IMR-90 (cell line): ENCODE results near the gene CEP70. TPM values are rescaled to one million over a fixed set of nuclear protein-coding genes. Genes with fewer than 3 reads are reported as not detected.

Source experiments
- ATAC-seq: fragments of 200-7000 bp; cut with Tn5 transposase; 2 replicates; pipeline ENCODE4 v1.9.1; 2020; ENCODE audit warnings: low read depth, mild to moderate bottlenecking, moderate library complexity
- BruUV-seq: library from RNA; stranded (reverse); fragments of 400-500 nt; replicated peaks from 2 replicates; lab custom pipeline; 2021; lab: Mats Ljungman, UMichigan
- CTCF ChIA-PET: fragments of 300-600 bp; formaldehyde crosslinking; extraction: SDS; loops from one replicate; lab custom pipeline; 2021; ENCODE audit warnings: antibody characterized with exemption; lab: Yijun Ruan, JAX
- POLR2A ChIA-PET: fragments of 300-600 bp; sonication (Branson Sonifier 250); formaldehyde crosslinking; loops from one replicate; lab custom pipeline; 2022; ENCODE audit warnings: antibody characterized with exemption; ENCODE audit not compliant: unreplicated experiment; lab: Charles Lee
- DNase-seq: peaks from one replicate; pipeline ENCODE4 v3.0.0; 2013
- H2AFZ ChIP-seq: replicated peaks from 2 replicates; pipeline ENCODE3; 2013; ENCODE audit warnings: low read length, mild to moderate bottlenecking; ENCODE audit not compliant: poor library complexity
- H2AK5ac ChIP-seq: 2 replicates; pipeline ENCODE4 v1.6.1; 2013; ENCODE audit warnings: low read depth, low read length, inconsistent platforms
- H2AK9ac ChIP-seq: replicated peaks from 2 replicates; pipeline ENCODE3; 2013; ENCODE audit warnings: mild to moderate bottlenecking, low read depth, low read length, moderate library complexity; ENCODE audit not compliant: poor library complexity
- H2BK120ac ChIP-seq: 2 replicates; pipeline ENCODE4 v1.6.1; 2013; ENCODE audit warnings: low read depth, low read length, inconsistent platforms
- H2BK15ac ChIP-seq: 3 replicates; pipeline ENCODE4 v1.6.1; 2013; ENCODE audit warnings: low read depth, low read length, inconsistent platforms
- H2BK20ac ChIP-seq: 2 replicates; pipeline ENCODE4 v1.6.1; 2013; ENCODE audit warnings: low read depth, mild to moderate bottlenecking, inconsistent platforms, low read length, moderate library complexity
- H2BK5ac ChIP-seq: 2 replicates; pipeline ENCODE4 v1.6.1; 2013; ENCODE audit warnings: mild to moderate bottlenecking, low read depth, low read length, inconsistent platforms; ENCODE audit not compliant: poor library complexity, severe bottlenecking
- H3K14ac ChIP-seq: replicated peaks from 2 replicates; pipeline ENCODE4 v1.6.1; 2013; ENCODE audit warnings: low read depth, low read length, inconsistent platforms
- H3K18ac ChIP-seq: 2 replicates; pipeline ENCODE4 v1.6.1; 2013; ENCODE audit warnings: low read depth, low read length, control low read depth
- H3K23ac ChIP-seq: 2 replicates; pipeline ENCODE4 v1.6.1; 2013; ENCODE audit warnings: low read depth, low read length, inconsistent platforms
- H3K27ac ChIP-seq: 2 replicates; pipeline ENCODE4 v1.5.1; 2013; ENCODE audit warnings: mild to moderate bottlenecking, control low read depth, low read length; ENCODE audit not compliant: insufficient read depth
- H3K27me3 ChIP-seq: 2 replicates; pipeline ENCODE4 v1.6.1; 2013; ENCODE audit warnings: low read length; ENCODE audit not compliant: control insufficient read depth, insufficient read depth
- H3K36me3 ChIP-seq: 2 replicates; pipeline ENCODE4 v1.6.1; 2013; ENCODE audit warnings: low read length, mixed read lengths; ENCODE audit not compliant: control insufficient read depth, insufficient read depth
- H3K4ac ChIP-seq: 2 replicates; pipeline ENCODE4 v1.6.1; 2013; ENCODE audit warnings: low read depth, low read length, inconsistent platforms
- H3K4me1 ChIP-seq: 2 replicates; pipeline ENCODE4 v1.6.1; 2013; ENCODE audit warnings: low read length, mixed read lengths; ENCODE audit not compliant: control insufficient read depth, insufficient read depth
- H3K4me2 ChIP-seq: 2 replicates; pipeline ENCODE4 v1.6.1; 2013; ENCODE audit warnings: low read depth, mild to moderate bottlenecking, control low read depth, low read length, moderate library complexity
- H3K4me3 ChIP-seq: 2 replicates; pipeline ENCODE4 v1.5.1; 2013; ENCODE audit warnings: low read depth, mild to moderate bottlenecking, control low read depth, low read length, moderate library complexity; ENCODE audit not compliant: insufficient read depth
- H3K56ac ChIP-seq: 2 replicates; pipeline ENCODE4 v1.6.1; 2013; ENCODE audit warnings: low read length, inconsistent platforms; ENCODE audit not compliant: insufficient read depth; ENCODE audit errors: extremely low read depth
- H3K79me1 ChIP-seq, 2 experiments: 2 replicates each; pipeline ENCODE4 v1.6.1; 2013; ENCODE audit warnings: low read length in 2 of 2, inconsistent platforms in 1 of 2, low read depth in 1 of 2
- H3K9ac ChIP-seq: 2 replicates; pipeline ENCODE4 v1.6.1; 2013; ENCODE audit warnings: low read depth, low read length, control low read depth
- H3K9me1 ChIP-seq: 2 replicates; pipeline ENCODE4 v1.6.1; 2013; ENCODE audit warnings: low read length, inconsistent platforms; ENCODE audit not compliant: insufficient read depth
- H3K9me3 ChIP-seq: 2 replicates; pipeline ENCODE4 v1.6.1; 2013; ENCODE audit warnings: low read length; ENCODE audit not compliant: control insufficient read depth, insufficient read depth
- H4K20me1 ChIP-seq: 2 replicates; pipeline ENCODE4 v1.6.1; 2013; ENCODE audit warnings: low read length, inconsistent platforms; ENCODE audit not compliant: insufficient read depth
- H4K5ac ChIP-seq: 2 replicates; pipeline ENCODE4 v1.6.1; 2013; ENCODE audit warnings: mild to moderate bottlenecking, low read depth, low read length, control low read depth
- H4K8ac ChIP-seq, 2 experiments: 2 replicates each; pipeline ENCODE4 v1.6.1; 2013; ENCODE audit warnings: low read depth in 2 of 2, low read length in 2 of 2, control low read depth in 1 of 2, inconsistent platforms in 1 of 2
- H4K91ac ChIP-seq: 2 replicates; pipeline ENCODE4 v1.6.1; 2013; ENCODE audit warnings: low read depth, low read length, inconsistent platforms; ENCODE audit not compliant: insufficient read depth
- BHLHE40 ChIP-seq: fragments of 150-350 bp; IDR thresholded peaks from 2 replicates; pipeline ENCODE4 v1.6.1; 2016; ENCODE audit warnings: mild to moderate bottlenecking, low read depth, low read length
- CHD1 ChIP-seq: IDR thresholded peaks from 2 replicates; pipeline ENCODE4 v1.6.1; 2012; ENCODE audit warnings: low read depth, low read length, improper control_type of control experiment
- FOS ChIP-seq: fragments of 150-350 bp; IDR thresholded peaks from 2 replicates; pipeline ENCODE4 v1.6.1; 2016; ENCODE audit warnings: low read depth, low read length
- MAFK ChIP-seq: IDR thresholded peaks from 2 replicates; pipeline ENCODE4 v1.6.1; 2012; ENCODE audit warnings: low read depth, low read length, improper control_type of control experiment
- MAZ ChIP-seq: IDR thresholded peaks from 2 replicates; pipeline ENCODE4 v1.6.1; 2012; ENCODE audit warnings: low read depth, mild to moderate bottlenecking, low read length, improper control_type of control experiment, moderate library complexity, borderline replicate concordance
- MXI1 ChIP-seq: IDR thresholded peaks from 2 replicates; pipeline ENCODE4 v1.6.1; 2012; ENCODE audit warnings: low read depth, mild to moderate bottlenecking, low read length, moderate library complexity, borderline replicate concordance
- NFE2L2 ChIP-seq: fragments of 150-350 bp; IDR thresholded peaks from 2 replicates; pipeline ENCODE4 v1.6.1; 2016; ENCODE audit warnings: low read depth, mild to moderate bottlenecking, low read length
- POLR2A ChIP-seq: IDR thresholded peaks from 2 replicates; pipeline ENCODE4 v1.6.1; 2012; ENCODE audit warnings: mild to moderate bottlenecking, low read depth, low read length
- RAD21 ChIP-seq: IDR thresholded peaks from 2 replicates; pipeline ENCODE4 v1.6.1; 2012; ENCODE audit warnings: low read length, improper control_type of control experiment
- RCOR1 ChIP-seq: IDR thresholded peaks from 2 replicates; pipeline ENCODE4 v1.6.1; 2012; ENCODE audit warnings: mild to moderate bottlenecking, low read length, improper control_type of control experiment; ENCODE audit not compliant: insufficient replicate concordance
- RFX5 ChIP-seq: IDR thresholded peaks from 2 replicates; pipeline ENCODE4 v1.8.0; 2012; ENCODE audit warnings: low read depth, mild to moderate bottlenecking, low read length, moderate library complexity
- SMC3 ChIP-seq: fragments of 150-350 bp; IDR thresholded peaks from 2 replicates; pipeline ENCODE4 v1.6.1; 2016; ENCODE audit warnings: low read depth, mild to moderate bottlenecking, antibody characterized with exemption, low read length, moderate library complexity
- WGBS, 2 experiments: methylation state at CpG; one replicate each; pipeline versions ENCODE4 v1.1.5 to v1.1.7; 2013; ENCODE audit warnings: missing lambda C conversion rate in 2 of 2; ENCODE audit not compliant: insufficient read length in 1 of 2; ENCODE audit errors: extremely low coverage in 2 of 2; 5-methylcytosine and 5-hydroxymethylcytosine counted together
- dilution Hi-C: fragments of 300-500 bp; cut with HindIII; formaldehyde crosslinking; loops from one replicate; pipeline ENCODE4 v1.14.3; 2018; ENCODE audit warnings: low sequenced_read_pairs; ENCODE audit not compliant: unreplicated experiment
- in situ Hi-C: fragments of 300-500 bp; cut with MboI; formaldehyde crosslinking; loops from 3 replicates; pipeline ENCODE4 v1.14.3; 2019; ENCODE audit warnings: low sequenced_read_pairs, inconsistent platforms, mixed read lengths
- intact Hi-C: fragments of 100-400 bp; cut with micrococcal nuclease; formaldehyde crosslinking; loops from 2 replicates; pipeline ENCODE4 v1.10.0; 2022
- polyA plus RNA-seq, 3 experiments: library from polyadenylated mRNA; depleted of rRNA; stranded (reverse); fragments of >200 nt; gene quantifications; 2 replicates each; pipeline ENCODE4 v1.2.3, GENCODE V29; 2012; ENCODE audit warnings: low replicate concordance in 1 of 3
- total RNA-seq: library from RNA; depleted of rRNA; stranded (reverse); fragments of >200 nt; gene quantifications from 2 replicates; pipeline ENCODE4 v1.2.3, GENCODE V29; 2012
- TF ChIP-seq, protein P1 (sequence below): fragments of 150-350 bp; IDR thresholded peaks from 2 replicates; pipeline ENCODE4 v1.6.1; 2016; ENCODE audit warnings: low read depth, mild to moderate bottlenecking, low read length, moderate library complexity, borderline replicate concordance
- TF ChIP-seq, protein P2 (sequence below): fragments of 150-350 bp; IDR thresholded peaks from 2 replicates; pipeline ENCODE4 v1.6.1; 2017; ENCODE audit warnings: mild to moderate bottlenecking, antibody characterized with exemption, low read length, low read depth
- TF ChIP-seq, protein P3 (sequence below): conservative IDR thresholded peaks from 2 replicates; pipeline ENCODE4 v1.5.1; 2012; ENCODE audit warnings: mild to moderate bottlenecking, low read depth, low read length, improper control_type of control experiment

CEP70 gene
- total and polyA plus RNA-seq, 2 of the 4 experiments (the other 2 are of a cell fraction) = 4.6 to 11.1 TPM

DNA sequence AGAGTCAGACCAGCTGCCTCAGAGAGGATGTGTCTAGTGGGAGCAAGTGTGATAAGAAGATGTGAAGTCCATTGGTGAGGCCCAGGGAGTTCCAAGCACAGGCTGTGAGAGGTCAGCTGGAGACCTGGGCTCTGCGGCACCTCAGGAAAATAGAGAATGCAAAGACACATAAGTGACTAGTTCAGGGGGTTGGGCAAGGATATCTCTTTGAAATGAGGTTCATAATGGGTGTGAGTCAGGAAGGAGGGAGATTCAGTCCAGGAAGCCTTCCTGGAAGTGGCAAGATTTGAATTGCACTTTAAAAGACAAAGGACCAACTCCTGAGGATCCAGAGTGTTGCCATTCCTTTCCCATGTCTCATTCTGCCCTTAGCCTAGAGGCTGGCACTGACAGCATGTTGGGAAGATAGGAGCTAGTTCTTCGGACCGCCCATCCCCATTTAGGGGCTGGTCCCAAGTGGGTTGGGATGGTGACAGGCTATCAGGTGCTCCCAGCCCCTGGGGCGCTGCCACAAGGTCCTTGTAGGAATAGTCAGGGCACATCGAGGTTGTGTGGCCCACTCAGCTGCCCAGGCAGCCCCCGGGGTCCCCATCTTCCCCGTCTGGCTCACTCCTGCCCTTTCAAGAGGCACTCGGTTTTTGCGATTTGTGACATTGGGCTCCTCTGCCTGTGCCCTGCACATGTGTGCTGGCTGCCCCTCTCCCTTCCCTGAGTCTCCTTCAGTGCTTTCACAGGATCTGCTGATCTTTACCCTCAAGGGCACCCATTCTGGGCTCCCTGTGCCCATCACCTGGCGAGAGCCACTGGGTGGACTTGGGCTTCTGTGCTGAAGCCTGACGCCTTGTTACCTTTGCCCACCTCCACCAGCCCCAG, 136.0 kb downstream of the CEP70 start:
- Histone ChIP-seq H2AK5ac (no peak overlapping the region), H4K20me1 (no peaks in the 10 kb centered on the region), H3K4ac (no peak overlapping the region), H3K4me3 (no peak overlapping the region), H2BK20ac (no peak overlapping the region), H3K4me1 (no peaks in the 10 kb centered on the region), H2AFZ (no peak overlapping the region), H2BK5ac (no peak overlapping the region), H2AK9ac (no peak overlapping the region), H3K9me3 (no peaks in the 10 kb centered on the region), H3K23ac (no peak overlapping the region), H4K91ac (no peak overlapping the region), H3K56ac (no peak overlapping the region), H2BK120ac (no peak overlapping the region), H4K8ac (no peak overlapping the region), H3K79me1 (no peaks in the 10 kb centered on the region), H2BK15ac (no peak overlapping the region), H4K5ac (no peak overlapping the region), H3K27ac (no peak overlapping the region), H3K27me3 (peaks cover 10% of the 10 kb centered on the region), H3K9me1 (no peaks in the 10 kb centered on the region), H3K18ac (no peak overlapping the region), H3K36me3 (no peaks in the 10 kb centered on the region), H3K9ac (no peak overlapping the region), H3K4me2 (no peak overlapping the region), H3K14ac (no peak overlapping the region)
- BruUV-seq = no TSS peak
- dilution Hi-C loops (no loop called here), intact Hi-C loops (no loop called here), in situ Hi-C loops (no loop called here)
- CTCF ChIA-PET = no interaction called here
- ATAC-seq (no peak), DNase-seq (no peak)
- POLR2A ChIA-PET = interaction anchor here (0.6 kb wide), 1 partner anchor 10 kb away, joined by 3 read pairs; no protein-coding TSS in a partner anchor
- WGBS, 2 experiments = 80% methylated on average over 3 of the region's 11 CpGs; no CpG with 5 or more reads in 1 of the 2 experiments
- TF ChIP-seq RAD21 (no peak), MXI1 (no peak), SMC3 (no peak), BHLHE40 (no peak), NFE2L2 (no peak), CHD1 (no peak), FOS (no peak), RCOR1 (no peak), RFX5 (no peak), MAZ (no peak), MAFK (no peak), POLR2A (no peak)
- TF ChIP-seq, protein P1, sequence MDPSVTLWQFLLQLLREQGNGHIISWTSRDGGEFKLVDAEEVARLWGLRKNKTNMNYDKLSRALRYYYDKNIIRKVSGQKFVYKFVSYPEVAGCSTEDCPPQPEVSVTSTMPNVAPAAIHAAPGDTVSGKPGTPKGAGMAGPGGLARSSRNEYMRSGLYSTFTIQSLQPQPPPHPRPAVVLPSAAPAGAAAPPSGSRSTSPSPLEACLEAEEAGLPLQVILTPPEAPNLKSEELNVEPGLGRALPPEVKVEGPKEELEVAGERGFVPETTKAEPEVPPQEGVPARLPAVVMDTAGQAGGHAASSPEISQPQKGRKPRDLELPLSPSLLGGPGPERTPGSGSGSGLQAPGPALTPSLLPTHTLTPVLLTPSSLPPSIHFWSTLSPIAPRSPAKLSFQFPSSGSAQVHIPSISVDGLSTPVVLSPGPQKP = no peak
- TF ChIP-seq, protein P2, sequence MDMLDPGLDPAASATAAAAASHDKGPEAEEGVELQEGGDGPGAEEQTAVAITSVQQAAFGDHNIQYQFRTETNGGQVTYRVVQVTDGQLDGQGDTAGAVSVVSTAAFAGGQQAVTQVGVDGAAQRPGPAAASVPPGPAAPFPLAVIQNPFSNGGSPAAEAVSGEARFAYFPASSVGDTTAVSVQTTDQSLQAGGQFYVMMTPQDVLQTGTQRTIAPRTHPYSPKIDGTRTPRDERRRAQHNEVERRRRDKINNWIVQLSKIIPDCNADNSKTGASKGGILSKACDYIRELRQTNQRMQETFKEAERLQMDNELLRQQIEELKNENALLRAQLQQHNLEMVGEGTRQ = no peak
- TF ChIP-seq, protein P3, sequence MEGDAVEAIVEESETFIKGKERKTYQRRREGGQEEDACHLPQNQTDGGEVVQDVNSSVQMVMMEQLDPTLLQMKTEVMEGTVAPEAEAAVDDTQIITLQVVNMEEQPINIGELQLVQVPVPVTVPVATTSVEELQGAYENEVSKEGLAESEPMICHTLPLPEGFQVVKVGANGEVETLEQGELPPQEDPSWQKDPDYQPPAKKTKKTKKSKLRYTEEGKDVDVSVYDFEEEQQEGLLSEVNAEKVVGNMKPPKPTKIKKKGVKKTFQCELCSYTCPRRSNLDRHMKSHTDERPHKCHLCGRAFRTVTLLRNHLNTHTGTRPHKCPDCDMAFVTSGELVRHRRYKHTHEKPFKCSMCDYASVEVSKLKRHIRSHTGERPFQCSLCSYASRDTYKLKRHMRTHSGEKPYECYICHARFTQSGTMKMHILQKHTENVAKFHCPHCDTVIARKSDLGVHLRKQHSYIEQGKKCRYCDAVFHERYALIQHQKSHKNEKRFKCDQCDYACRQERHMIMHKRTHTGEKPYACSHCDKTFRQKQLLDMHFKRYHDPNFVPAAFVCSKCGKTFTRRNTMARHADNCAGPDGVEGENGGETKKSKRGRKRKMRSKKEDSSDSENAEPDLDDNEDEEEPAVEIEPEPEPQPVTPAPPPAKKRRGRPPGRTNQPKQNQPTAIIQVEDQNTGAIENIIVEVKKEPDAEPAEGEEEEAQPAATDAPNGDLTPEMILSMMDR = no peak
